HG02981 (cell line): ENCODE results near the gene RDH16.
"Not testable (repeated sequence)": the region's sequence is repeated elsewhere in the genome, so short reads cannot be mapped to it uniquely, and the experiment has no call there.

Source experiments
- ATAC-seq: cut with Tn5 transposase; IDR thresholded peaks from one replicate; pipeline ENCODE4 v1.9.1; 2021; ENCODE audit warnings: mild to moderate bottlenecking, moderate library complexity; ENCODE audit not compliant: unreplicated experiment

Gene RDH16

GRCh38 chr12:56989861-56990610 lies 32.6 kb upstream of the RDH16 start:
- no peak for ATAC-seq

GRCh38 chr12:56988207-56988739 lies 30.9 kb upstream of the RDH16 start:
- ATAC-seq = no peak

- no peak for ATAC-seq
These were observed 30.2 kb upstream of the RDH16 start for GRCh38 chr12:56987551-56988053.

GRCh38 chr12:56987011-56987410 lies 29.6 kb upstream of the RDH16 start:
- ATAC-seq = no peak

GRCh38 chr12:56985714-56986113 lies 28.3 kb upstream of the RDH16 start:
- not testable (repeated sequence) for ATAC-seq

GRCh38 chr12:56983386-56983785 lies 26.0 kb upstream of the RDH16 start:
- no peak for ATAC-seq

GRCh38 chr12:56982578-56983236 lies 25.3 kb upstream of the RDH16 start:
- ATAC-seq = not testable (repeated sequence)

- ATAC-seq = no peak
These were observed 23.6 kb upstream of the RDH16 start for GRCh38 chr12:56980941-56981530.

- no peak for ATAC-seq
These were observed 22.9 kb upstream of the RDH16 start for GRCh38 chr12:56980268-56980667.

GRCh38 chr12:56979628-56980027 lies 22.2 kb upstream of the RDH16 start:
- no peak for ATAC-seq

GRCh38 chr12:56978397-56979138 lies 21.2 kb upstream of the RDH16 start:
- no peak for ATAC-seq

- not testable (repeated sequence) for ATAC-seq
These were observed 20.0 kb upstream of the RDH16 start for GRCh38 chr12:56977361-56977760.

GRCh38 chr12:56974224-56974623 lies 16.8 kb upstream of the RDH16 start:
- ATAC-seq = not testable (repeated sequence)

GRCh38 chr12:56968910-56969309 lies 11.5 kb upstream of the RDH16 start:
- not testable (repeated sequence) for ATAC-seq

GRCh38 chr12:56965997-56966642 lies 8.7 kb upstream of the RDH16 start:
- ATAC-seq = not testable (repeated sequence)

- not testable (repeated sequence) for ATAC-seq
These were observed 7.7 kb upstream of the RDH16 start for GRCh38 chr12:56965124-56965523.

- ATAC-seq = not testable (repeated sequence)
These were observed 6.1 kb upstream of the RDH16 start for GRCh38 chr12:56963557-56963956.

- not testable (repeated sequence) for ATAC-seq
These were observed 4.8 kb upstream of the RDH16 start for GRCh38 chr12:56962247-56962646.

- ATAC-seq = no peak
These were observed 1.0 kb upstream of the RDH16 start for GRCh38 chr12:56958422-56958821.

- no peak for ATAC-seq
These were observed 1.7 kb downstream of the RDH16 start for GRCh38 chr12:56955631-56956256.
